Activated CD4-positive, CD25-positive, alpha-beta regulatory T cell treated with anti-CD3 and anti-CD28 coated beads, Interleukin-2, amount 50 U/mL, for 16 hours (primary cell): ENCODE measurements around the gene DPYSL3.

Experiments used
- DNase-seq: peaks from one replicate; pipeline ENCODE4 v3.0.0-alpha.2; 2020; ENCODE audit warnings: low read depth, low spot score

DPYSL3 gene

GRCh38 chr5:147512659-147513379, 3.0 kb upstream of the DPYSL3 start:
- DNase-seq, result no peak

- DNase-seq, result no peak
Observed at GRCh38 chr5:147510885-147511284, 1.0 kb upstream of the DPYSL3 start.

GRCh38 chr5:147509041-147509709, 693 bp downstream of the DPYSL3 start:
- DNase-seq, result no peak

DNA sequence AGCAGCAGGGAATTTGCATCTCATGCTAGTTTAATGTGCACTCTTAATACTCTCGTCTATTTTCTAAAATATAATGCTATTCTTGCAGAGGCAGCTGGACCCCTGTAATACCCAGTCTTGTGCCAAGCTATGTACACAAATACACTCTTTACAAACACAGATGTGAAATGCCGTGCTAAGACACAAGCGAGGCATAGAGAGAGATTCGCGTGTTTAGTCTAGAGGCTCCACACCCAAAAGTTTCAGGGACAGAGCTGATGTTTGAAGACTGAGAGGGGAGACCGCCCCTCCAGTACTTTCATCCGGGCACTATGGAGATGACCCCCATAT, 1.2 kb downstream of the DPYSL3 start:
- no peak for DNase-seq

DNA sequence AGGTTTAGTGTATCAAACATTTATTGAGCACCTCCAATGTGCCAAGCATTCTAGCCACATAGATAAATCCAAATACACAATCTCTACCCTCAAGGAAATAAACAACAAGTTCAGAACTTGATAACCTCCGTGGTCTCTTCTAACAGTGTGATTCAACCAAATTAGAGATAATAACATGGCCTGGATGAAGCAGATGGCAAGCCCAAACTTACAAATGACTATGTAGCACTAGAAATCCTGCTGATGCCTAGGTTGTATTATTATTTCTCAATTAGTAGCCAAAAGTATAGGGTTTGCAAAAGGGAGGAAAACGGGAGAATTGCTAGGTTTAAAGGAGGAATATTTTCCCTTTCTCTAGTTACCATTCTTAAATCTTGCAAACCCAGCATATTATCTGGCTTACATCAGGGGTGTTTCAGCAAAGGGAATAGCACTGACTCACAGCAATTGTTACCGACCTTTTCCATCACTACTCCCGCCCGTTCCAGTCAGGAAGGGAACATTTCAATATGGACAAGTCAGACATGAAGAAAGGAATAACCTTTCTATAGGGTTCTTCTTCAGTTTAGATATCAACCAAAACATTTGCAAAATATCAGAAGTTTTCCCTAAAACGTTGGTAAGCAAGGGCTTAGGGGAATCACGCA, 2.3 kb downstream of the DPYSL3 start:
- DNase-seq, result no peak

DNA sequence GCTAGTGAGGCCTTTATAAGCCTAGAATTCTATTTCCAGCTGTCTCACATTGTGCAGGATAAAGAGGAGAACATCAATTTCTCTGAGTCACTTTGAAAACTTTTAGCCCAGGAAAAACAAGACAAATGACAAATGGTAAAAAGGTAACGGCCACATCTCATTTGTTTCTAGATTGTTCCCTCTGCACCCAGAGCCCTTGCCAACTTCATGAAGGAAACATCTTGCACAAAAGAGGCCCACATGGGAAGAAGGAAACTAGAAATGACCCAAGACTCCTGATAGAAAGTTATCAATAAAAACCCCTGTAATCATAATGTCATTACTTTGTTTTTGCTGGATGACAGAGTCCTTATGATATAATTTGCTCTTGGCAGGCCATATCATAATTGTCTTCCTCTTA, 5.3 kb downstream of the DPYSL3 start:
- no peak for DNase-seq

GRCh38 chr5:147504011-147504410, 5.9 kb downstream of the DPYSL3 start:
- no peak for DNase-seq

DNA sequence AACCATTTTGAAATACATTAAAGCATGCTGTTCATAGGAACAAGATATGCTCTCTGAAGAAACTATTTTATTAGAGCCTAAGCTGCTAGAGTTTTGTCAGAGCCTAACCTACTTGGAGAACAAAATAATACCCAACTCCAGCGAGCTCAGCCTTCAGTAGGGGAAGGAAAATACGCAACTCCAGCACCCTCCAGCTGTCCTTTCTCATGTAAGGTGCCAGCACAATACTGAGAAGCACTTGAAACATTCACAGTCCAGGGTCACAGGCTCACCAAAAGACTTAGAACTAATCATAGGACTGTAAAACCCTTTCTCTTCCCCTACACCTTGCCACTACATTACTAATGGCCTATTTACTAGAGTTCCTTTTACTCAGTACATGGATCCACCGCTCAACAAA, 18.9 kb downstream of the DPYSL3 start:
- DNase-seq, result no peak

DNA sequence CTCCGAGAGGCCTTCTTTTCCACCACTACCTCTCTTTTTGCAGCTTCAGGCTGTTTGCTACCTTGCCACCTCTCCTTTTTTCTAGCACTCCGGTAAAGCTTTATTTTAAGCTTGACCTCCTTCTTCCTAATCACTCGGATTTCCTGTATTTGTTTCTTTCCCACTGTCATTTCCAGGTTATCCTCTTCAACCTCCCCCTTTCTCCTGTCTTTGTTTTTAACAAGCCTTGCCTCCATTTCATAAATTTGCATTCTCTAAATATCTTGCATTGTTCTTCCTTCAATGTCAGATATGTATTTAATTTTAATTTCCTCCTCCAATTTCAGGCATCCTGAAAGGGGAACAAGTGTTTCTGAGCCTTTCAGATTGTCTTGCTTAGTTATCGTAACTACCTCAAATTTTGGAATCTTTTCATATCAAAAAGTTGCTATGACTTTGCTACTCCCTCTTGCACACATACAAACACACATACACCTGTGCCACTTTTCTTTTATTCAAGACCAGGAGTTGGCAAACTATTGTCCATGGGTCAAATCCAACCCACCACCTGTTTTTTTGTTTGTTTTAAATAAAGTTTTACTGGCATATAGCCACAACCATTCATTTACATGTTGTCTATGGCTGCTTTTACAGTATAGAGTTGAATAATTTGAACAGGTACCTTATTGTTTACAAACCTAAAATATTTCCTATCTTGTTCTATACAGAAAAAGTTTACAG, 22.7 kb downstream of the DPYSL3 start:
- no peak for DNase-seq

DNA sequence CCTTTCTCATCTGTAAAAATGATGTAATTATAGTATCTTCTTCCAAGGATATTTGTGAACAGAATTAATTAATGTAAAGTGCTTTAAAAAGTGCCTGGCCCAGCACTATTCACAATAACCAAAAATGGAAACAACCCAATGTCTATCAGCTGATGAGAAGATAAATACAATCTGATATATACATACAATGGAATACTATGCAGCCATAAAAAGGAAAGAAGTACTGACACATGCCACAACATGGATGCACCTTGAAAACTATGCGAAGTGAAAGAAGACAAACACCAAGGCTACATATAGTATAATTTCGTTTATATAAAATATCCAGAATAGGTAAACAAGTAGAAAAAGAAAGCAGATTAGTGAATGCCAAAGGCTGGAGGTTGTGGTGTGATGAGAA, 24.1 kb downstream of the DPYSL3 start:
- no peak for DNase-seq

GRCh38 chr5:147485046-147485445, 24.8 kb downstream of the DPYSL3 start:
- DNase-seq, result no peak

- no peak for DNase-seq
Observed at GRCh38 chr5:147484708-147485020, 25.2 kb downstream of the DPYSL3 start.

- DNase-seq, result no peak
Observed at GRCh38 chr5:147483961-147484707, 25.7 kb downstream of the DPYSL3 start.

GRCh38 chr5:147483188-147483790, 26.6 kb downstream of the DPYSL3 start:
- DNase-seq, result no peak

GRCh38 chr5:147482706-147483180, 27.1 kb downstream of the DPYSL3 start:
- DNase-seq, result no peak

- no peak for DNase-seq
Observed at GRCh38 chr5:147481874-147482705, 27.8 kb downstream of the DPYSL3 start.

- DNase-seq, result no peak
Observed at GRCh38 chr5:147481376-147481775, 28.5 kb downstream of the DPYSL3 start.

- no peak for DNase-seq
Observed at GRCh38 chr5:147479949-147480348, 29.9 kb downstream of the DPYSL3 start.

DNA sequence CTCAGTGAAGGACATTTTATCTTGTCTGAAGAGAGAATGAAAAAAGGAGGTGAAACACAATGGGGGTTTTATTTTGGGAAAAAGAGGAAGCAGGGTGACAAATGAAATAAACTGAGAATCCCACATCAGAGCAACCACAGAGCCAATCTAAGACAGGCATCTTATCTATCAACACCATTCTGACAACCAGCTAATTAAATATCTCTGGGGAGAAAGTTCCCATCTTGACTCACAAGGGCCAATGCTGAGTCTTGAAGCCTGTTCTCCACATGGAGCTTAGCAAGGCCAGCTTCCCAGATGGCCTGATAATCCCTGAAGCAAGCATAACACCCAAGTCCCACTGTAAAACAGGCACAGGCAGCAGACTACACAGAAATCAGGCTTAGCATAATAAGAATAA, 30.4 kb downstream of the DPYSL3 start:
- DNase-seq, result no peak

DNA sequence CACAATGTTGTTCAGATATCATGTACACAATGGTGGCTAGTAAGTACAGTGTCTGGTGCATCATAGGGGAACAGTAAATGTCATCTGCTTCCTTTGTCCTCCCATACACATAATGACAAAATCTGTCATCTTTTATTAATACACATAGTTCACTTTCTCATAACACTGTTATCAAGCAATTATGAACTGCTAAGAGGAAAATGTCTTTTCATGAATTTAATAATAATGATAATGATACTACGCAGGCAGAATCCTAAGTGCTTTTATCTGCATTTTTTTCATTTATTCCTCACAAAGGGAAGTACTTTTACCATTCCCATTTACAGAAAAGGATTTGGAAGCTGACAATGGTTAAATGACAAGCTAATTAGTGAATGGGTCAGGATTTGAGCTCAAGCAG, 35.7 kb downstream of the DPYSL3 start:
- DNase-seq, result no peak
